T-helper 1 cell (primary cell): Measurements from ENCODE around the gene SYNPR.

Source experiments
- DNase-seq, 5 donors: peaks; one replicate each; pipeline ENCODE4 v3.0.0-alpha.2; 2012 to 2020

Gene SYNPR

DNA sequence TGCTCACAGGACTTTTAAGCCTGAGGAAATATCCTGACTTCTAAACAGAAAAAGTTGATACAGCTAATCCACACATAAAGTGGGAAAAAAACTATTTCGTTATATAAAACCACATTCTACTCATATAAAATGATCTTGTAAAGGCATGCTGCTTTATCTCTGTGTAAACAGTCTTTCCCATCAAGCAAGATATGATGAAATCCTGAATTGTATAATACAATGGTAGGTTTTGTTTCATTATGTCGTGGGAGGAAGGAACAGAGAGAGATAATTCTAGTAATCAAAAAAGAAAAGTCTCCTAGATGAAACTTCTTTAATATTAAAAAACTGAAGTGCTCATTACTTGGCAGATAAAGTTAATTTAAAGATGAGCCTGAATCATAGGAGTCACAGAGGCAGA, 281.8 kb downstream of the SYNPR start:
- no peak for DNase-seq

DNA sequence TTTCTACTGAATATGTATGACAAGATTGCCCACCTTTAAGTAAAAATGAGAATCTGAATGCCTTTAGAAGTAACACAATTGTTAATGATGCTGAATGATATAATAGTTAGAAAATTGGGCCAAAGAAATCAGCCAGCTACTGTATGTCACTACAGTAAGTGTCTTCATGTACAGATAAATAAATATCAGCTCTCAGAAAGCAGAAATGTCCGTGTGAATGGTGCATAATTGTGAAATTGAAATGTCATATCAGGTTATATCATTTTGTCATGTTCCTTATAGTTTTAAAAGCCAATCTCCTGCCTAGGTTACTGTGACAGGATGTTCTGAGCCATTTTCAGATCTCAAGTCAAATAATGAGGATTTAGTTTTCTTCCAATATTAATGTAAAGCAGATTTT, 283.8 kb downstream of the SYNPR start:
- DNase-seq = no peak

DNA sequence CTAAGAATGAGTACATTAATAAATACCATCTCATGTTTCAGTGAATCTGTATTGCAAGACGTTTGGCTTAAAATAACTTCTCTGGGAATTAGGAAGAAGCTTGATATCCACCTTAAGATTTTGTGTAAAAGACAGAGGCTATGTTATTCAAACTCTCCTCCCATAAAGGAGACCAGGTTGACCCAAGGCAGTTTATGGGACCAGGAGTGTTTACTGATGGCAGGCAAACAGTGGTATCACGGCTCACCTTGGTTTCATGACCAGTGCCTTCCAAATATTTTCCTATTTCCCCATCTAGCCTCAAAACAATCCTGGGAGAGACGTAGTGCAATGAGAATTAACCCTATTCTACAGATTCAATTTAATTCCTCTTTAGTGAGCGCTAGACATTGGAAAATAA, 284.2 kb downstream of the SYNPR start:
- no peak for DNase-seq

DNA sequence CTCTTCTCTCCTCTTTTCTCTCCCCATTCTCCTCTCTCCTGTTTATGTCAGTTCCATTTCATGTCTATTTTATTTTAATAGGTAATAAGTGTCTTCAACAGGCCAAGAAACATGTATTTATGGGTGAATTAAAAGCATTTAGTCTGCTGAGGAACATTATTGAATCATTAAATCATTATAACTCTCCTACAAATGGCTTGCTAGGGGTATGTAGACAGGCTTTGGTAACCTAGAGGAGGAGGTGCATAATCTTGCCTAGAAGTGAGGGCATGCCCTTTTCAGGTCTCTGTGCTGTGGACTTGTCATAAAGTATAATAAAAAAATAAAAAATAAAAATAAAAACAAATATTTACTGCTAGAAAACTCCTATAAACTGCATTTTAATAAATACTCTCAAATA, 285.5 kb downstream of the SYNPR start:
- no peak for DNase-seq

DNA sequence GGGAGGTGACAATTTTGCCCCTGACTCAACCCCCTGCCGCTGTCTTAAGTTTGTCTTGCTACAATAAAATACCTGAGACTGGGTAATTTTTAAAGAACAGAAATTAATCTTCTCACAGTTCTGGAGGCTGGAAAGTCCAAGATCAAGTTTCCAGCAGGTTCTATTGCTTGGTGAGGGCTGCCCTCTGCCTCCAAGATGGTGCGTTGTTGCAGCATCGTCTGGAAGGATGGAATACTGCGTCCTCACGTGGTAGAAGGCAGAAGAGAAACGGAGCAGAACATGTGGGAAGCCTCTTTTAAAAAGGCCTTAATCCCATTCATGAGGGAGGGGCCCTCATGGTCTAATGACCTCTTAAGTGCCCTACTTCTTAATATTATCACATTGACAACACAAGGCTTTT, 287.1 kb downstream of the SYNPR start:
- DNase-seq = no peak

DNA sequence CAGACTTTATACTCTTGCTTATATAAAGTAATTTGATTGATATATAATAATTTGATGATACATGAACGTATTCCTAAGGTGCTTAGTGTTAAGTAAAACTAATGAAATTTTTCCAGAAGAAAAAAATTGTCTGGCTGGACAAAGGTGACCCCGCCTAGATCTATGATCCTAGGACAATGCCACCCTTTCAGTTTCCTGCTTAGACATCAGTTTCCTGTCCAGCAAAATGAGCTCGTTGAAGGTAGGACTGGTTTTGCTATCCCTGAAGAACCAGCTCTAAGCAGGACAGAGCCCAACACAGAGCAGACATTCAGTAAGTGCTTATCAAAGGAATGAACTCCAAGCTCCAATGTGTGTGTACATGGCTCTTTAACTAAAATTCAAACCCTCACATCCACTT, 293.6 kb downstream of the SYNPR start:
- DNase-seq = no peak

DNA sequence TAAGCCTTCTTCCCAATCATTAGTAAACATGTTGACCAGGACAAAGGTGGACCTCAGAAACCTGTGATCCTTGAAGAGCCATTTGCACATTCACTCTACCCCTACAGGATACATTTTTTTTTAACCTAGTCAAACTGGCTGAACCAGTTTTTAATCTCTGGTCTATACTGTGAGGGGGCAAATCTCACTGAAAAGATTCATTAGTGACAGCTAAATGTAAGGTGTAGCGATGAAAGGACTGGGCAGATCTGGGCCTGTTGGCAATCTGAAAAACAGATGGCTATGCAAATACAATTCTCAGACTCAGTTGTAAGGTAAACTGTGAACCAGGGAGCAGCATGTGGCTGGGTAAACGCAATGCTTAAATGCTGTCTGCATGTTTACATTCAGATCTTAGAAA, 298.7 kb downstream of the SYNPR start:
- no peak for DNase-seq

DNA sequence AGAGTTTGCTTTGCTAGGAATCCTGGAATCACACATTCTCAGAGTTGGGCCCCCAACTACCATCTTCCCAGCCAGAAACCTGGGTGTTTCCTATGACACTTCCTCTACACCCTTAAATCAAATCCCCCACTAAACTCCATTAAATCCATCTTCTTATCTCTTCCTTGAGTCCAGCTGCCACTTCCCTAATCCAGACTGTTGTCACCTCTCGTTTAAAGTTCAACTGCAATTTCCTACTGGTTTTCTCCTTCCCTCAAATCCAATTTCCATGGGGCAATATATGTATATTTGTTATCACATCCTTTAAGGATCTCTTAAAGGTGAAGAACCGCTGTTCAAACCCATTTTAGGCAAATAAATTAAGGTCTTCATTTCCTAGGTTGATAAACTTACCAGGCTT, 300.8 kb downstream of the SYNPR start:
- no peak for DNase-seq

DNA sequence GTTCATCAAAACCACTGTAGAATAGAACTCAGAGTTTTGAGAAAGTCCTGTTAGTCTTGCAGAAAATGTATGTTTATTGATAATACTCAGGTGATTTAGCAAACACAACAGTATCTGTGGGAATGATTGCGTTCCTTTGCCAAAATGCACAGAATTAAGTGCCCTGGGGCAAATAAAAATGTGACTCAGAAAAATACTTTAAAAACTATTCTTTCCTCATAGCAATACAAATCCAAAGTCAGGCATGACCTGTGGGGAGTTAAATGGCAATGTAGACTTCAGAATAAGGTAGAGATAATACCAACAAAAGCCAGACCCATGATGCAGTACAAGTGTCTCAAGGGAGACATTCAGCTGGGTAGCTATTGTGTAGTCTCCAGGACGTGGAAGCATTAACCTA, 302.0 kb downstream of the SYNPR start:
- DNase-seq = no peak

DNA sequence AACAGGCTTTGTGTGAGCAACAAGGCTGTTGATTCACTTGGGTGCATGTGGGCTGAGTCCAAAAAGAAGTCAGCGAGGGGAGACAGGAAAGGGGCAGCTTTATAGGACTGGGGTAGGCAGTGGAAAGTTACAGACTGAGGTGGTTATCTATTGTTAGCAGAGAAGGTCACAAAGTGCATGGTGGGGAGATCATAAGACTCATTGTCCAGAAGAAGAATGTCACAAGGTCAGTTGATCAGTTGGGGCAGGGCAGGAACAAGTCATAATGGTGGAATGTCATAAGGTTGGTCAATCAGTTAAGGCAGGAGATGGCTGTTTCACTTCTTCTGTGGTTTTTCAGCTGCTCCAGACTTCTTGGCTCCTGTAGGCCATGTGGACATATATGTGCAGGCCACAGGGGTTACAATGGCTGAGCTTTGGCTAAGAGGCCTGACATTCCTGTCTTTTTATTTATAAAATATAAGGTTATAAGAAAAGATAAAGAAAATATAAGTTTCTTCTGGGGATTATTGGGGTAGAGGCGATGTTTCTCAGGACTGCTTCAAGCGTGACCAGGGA, 304.9 kb downstream of the SYNPR start:
- no peak for DNase-seq

DNA sequence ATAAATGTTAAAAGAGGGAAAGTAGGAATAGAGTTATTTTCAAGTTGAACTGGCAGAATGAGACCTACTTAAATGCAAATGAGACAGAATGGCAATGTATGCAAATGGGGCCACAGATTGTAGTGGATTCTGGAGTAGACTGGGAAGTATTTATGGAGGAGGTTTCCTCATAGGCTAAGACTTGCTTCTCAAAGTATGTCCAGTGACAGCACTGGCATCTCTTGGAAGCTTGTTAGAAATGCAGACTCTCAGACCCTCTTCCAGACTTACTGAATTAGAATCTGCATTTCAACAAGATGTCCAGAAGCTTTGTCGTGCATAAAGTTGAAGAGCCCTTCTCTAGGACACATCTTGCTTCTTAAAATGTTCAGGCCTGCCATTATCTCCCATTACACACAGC, 306.6 kb downstream of the SYNPR start:
- no peak for DNase-seq

DNA sequence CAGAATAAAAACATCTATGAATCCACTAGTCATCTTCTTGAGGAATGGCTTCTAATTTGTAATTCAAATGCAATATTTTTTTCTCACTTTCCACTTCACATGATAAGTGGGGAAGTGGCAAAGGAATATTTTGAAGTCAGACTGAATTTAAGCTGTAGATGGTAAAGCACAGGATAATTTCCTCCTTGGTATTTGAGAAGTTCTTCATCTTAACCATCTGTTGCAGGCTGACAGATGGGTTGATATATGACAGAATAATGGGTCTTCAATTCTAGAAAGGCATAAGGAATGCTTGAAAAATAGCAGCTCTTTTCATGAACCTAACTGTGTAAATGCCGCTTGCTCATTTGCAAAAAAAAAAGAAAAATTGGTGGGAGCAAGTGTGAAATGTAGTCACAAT, 307.8 kb downstream of the SYNPR start:
- DNase-seq = no peak

DNA sequence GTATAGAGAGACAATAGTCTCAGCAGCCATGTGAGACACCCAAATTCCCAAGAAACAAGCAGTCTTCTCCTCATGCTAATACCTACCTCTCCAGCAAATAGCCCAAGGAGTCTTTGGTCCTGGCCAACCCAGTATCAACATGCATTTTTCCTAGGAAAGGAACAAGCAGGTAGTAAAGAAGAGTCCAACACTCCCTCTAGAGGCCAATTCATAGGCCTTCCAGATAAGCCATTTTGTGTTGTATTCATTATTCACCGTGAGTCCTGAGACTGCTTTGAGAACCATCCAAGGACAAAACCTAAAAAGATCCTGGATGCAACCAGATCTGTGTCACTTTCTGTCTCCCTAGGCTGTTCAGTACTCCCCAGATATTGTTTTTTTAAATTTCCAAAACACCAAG, 310.8 kb downstream of the SYNPR start:
- no peak for DNase-seq

DNA sequence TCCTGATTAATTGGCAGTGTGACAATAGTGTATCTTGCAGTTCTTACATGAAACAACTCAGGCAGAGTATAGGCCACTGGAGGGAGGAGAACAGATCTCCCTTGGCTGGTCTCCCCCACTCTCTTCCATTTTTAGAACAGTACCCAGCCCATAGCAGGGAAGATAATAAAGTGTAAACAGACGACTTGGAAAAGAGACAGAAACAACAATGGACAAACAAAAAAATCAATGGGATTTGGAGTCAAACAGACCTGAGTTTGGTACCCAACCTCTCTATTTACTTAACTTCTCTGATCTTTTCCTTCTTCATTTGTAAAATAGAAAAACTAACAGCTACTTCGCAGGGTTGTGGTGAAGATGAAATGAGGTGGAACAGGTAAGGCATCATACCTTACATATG, 315.7 kb downstream of the SYNPR start:
- DNase-seq = no peak

DNA sequence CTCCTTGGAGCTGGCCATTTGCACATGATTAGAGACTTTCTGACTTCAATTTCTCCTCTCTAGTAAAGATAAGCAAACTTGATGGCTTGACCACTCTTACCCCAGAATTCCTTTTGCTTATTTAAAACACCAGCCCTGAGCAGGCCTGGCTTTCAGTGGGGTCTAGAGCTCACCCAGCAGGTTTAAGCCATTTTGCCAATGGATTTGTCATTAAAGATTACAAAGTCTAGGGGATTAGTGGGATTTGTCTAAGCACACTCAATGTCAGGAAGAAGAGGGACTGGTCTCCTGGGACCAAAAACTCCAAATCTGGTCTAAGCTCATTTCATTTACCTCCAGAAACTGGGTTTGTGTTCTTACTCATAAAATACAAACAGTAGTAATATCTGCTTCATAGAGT, 317.1 kb downstream of the SYNPR start:
- no peak for DNase-seq

DNA sequence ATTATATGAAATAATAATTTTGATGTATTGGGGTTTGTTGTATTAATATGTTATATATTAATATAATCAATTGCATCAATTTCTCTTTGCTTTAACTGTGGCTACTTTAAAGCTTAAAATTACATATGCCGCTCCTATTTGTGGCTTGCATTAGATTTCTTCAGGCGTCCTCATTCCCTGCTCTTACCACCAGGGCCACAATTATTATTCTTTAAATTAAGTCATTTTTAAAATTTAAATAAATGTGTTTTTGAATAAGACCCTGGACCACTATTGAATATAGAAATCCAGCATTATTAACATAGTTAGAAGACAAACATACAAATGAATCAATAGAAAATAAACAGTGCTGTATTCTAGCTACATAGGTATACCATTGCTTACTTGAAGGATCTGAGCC, 318.9 kb downstream of the SYNPR start:
- no peak for DNase-seq

DNA sequence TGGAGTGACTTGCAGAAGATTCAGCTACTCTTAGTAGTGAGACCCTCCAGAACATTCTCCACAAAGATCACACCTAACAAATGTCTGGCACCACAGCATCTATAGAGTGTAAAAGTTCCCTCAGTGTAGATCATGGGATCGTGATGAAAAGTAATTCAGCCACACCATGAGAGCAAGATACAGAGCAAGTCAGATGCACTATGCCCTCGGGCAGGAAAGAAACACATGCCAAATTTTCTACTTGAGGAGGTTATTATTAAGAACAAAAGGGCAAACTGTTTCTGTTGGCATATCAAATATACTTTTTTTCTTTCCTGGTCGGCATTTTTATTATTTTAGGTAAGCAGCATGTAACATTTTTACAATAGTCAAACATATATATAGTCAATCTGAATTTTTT, 329.6 kb downstream of the SYNPR start:
- no peak for DNase-seq

DNA sequence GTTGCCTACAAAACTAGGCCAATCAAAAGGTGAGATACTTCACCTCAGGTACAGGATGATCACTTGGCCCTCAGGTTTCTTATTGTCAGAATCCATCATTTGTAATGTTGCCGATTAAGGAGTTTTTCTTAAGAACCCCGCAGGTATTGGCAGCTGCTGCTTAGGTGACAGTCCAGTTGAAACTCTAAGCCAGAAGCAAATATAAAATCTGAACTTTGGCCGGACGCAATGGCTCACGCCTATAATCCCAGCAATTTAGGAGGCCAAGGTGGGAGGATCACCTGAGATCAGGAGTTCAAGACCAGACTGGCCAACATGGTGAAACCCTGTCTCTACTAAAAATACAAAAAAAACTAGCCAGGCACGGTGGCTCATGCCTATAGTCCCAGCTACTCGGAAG, 331.3 kb downstream of the SYNPR start:
- DNase-seq = no peak

DNA sequence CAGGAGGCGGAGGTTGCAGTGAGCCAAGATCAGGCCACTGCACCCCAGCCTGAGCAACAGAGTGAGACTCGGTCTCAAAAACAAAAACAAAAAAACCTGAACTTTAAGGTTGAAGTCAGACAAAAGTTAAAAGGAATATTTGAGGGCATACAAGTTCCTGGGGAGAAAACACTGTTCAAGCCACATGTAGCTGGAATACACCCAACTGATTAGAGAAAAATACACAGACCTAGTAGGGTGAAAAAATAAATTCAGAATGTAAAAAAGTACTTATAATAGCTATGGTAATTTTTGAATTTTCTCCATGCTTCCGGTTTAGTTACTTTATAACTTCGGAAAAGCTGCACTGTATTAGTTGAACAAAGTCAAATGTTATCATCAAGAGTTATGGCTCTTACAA, 331.7 kb downstream of the SYNPR start:
- no peak for DNase-seq

DNA sequence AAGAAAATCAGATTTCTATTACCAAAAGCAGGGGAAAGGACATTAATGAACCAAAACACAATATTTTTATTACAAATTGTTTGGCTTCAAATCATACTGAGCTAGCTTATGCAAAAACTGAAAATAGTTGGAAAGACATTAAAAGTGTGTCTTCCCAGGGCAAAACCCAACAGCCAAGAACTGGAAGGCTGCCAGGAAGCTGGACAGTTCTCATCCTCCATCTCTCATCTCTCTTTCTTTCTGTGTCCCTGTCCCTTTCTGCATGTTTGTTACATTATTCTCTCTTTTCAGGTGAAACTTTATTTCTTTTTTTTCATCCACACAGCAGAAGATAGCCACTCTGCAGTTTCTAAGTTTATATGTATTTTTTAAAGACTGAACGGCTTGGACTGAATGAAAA, 333.3 kb downstream of the SYNPR start:
- DNase-seq = no peak

DNA sequence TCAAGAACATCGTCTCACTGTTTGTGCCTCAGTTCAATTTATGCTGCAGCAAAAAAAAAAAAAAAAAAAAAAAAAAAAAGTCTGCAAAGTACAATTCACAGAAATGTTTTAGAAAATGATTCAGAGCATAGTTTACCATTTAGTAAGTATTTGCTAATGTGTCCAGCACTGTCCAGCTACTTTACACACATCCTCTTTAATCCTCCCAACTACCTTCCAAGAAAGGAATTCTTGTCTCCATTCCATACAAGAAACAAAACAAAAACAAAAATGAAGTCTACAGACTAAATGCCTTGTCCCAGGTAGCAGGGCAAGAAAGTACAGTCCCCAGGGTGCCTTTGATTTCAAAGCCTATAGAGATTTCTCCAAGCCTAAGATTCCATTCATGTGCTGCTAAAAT, 335.5 kb downstream of the SYNPR start:
- no peak for DNase-seq

DNA sequence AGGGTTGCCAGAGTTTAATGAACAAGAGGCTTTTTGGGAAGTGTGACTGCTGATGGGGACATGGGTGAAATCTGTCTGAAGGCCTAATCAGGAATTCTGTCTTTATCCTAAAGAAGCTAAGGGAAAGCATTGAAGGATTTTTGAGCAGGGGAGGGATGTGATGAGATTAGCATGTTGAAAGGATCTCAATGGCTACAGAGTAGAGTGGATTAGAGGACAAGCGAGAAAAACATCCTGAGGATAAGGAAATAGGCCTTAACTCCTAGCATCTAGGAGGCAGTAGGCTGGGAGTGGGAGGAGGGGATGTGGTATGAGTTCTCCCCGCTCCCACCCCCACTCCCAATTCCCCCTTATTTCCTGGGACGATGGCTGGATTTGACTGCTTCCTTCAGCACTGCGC, 339.3 kb downstream of the SYNPR start:
- no peak for DNase-seq

DNA sequence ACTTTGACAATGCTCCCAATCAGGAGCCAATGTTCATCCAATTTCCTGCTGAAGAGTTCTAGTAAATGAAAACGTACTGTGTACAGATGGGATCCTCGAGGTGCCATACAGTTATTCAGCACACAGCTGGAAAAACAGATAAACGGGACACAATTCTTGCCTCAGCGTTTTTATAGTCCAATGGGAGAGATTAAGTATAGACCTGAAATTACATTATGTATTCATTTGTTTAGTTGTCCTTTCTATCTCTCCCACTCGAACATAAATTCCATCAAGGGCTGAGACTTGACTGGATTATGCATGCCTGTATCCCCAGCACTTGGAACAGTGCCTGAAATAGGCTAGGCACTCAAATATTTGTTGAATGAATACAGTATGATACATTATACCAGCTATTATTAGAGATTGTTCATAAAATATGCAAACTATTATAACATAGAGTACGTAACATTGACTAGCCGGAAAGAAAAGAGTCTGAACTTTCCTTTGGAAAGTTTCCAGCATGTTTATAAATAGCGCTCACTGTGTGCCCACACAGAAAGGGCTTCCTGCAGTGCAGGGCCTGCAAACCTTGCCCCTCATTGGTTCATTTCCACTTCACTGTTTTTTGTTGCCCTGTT, 346.9 kb downstream of the SYNPR start:
- DNase-seq = no peak

DNA sequence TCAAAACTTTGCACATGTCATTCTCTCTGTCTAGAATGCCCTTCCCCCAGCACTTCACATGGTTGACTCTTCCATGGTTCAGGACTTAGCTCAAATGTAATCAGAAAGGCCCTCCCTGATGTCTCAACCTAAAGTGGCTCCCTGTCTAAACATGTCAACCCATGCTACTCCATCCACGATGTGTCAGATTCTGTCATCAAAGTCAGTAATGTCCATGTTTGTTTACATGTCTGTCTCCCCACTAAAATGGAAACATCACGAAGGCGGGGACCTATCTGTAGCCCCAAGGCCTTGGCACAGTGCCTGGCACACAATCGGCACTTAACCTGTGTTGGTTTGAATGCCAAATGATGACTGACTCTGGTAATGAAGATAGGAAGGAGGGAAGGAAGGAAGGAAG, 353.6 kb downstream of the SYNPR start:
- no peak for DNase-seq

DNA sequence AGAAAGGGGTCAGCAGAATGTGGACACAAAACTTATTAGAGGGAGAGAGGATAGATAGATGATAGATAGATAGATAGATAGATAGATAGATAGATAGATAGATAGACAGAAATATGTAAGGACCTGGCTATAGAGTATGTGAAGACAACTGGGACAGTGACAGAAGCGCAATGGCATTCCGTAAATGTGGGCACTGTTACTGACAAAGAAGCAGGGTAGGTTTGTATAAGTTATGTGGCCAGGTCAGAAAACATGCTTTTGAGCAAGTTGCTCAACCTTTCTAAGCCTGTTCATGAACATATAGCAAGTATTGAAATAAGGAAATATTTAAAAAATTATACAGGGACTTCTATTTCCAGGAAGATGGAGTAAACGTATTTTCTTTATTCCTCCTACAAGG, 357.1 kb downstream of the SYNPR start:
- DNase-seq = no peak

DNA sequence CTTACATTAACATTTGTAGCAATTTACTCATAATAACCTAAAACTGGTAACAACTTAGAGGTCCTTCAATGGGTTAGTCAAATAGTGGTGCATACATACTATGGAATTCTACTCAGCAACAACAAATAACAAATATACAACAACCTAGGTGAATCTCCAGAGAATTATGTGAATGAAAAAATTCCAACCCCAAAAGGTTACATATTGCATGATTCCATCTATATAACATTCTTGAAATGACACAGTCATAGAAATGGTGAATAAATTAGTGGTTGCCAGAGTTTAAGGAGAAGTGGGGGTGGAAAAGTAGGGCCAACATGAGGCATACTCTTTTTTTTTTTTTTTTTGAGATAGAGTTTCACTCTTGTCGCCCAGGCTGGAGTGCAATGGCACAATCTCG, 361.7 kb downstream of the SYNPR start:
- no peak for DNase-seq
